SK-N-SH (cell line): Measurements from ENCODE around the gene TOR2A. TPM values are rescaled to one million over a fixed set of nuclear protein-coding genes. Genes with fewer than 3 reads are reported as not detected.

ENCODE experiments used
- CTCF ChIA-PET: fragments of 300-600, 350-600 bp; formaldehyde crosslinking; extraction: SDS; loops from one replicate; lab custom pipeline; 2021; lab: Yijun Ruan, JAX
- POLR2A ChIA-PET: fragments of 350-600 bp; sonication (Branson Sonifier 250); formaldehyde crosslinking; extraction: SDS; loops from one replicate; lab custom pipeline; 2020; ENCODE audit warnings: antibody characterized with exemption, inconsistent platforms; lab: Yijun Ruan, JAX
- DNase-seq: peaks from one replicate; pipeline ENCODE4 v3.0.0; 2012
- H2AFZ ChIP-seq: fragments of 200-600 bp; sonication (generic); 2 replicates; pipeline ENCODE4 v1.8.1; 2016; ENCODE audit warnings: antibody characterized with exemption, mild to moderate bottlenecking, low read depth
- H3F3A ChIP-seq: fragments of 200-600 bp; sonication (generic); replicated peaks from 2 replicates; pipeline ENCODE3; 2016; ENCODE audit warnings: antibody characterized with exemption, mild to moderate bottlenecking; ENCODE audit not compliant: insufficient read depth
- H3K27ac ChIP-seq, 2 experiments: fragments of 200-500 bp in 1 of 2; fragments of 200-600 bp in 1 of 2; sonication (Bioruptor generic) in 1 of 2; sonication (generic), shearing (Covaris generic) in 1 of 2; 2 replicates each; pipeline versions ENCODE4 v1.5.1 to v1.6.1; 2014 to 2016; ENCODE audit warnings: low read depth in 2 of 2, inconsistent platforms in 1 of 2, low read length in 1 of 2, mild to moderate bottlenecking in 1 of 2, mixed read lengths in 1 of 2
- H3K27me3 ChIP-seq: fragments of 200-600 bp; sonication (generic), shearing (Covaris generic); 2 replicates; pipeline ENCODE4 v1.6.1; 2016; ENCODE audit warnings: mixed run types; ENCODE audit not compliant: insufficient read depth
- H3K36me3 ChIP-seq, 2 experiments: fragments of 200-500 bp in 1 of 2; fragments of 200-600 bp in 1 of 2; sonication (Bioruptor generic) in 1 of 2; sonication (generic) in 1 of 2; replicated peaks in 1 of 2; 2 replicates each; pipeline versions ENCODE3 to v1.5.1; 2014 to 2016; ENCODE audit warnings: low read length in 1 of 2, mild to moderate bottlenecking in 1 of 2; ENCODE audit not compliant: insufficient read depth in 2 of 2, control insufficient read depth in 1 of 2
- H3K4me1 ChIP-seq, 2 experiments: fragments of 200-500 bp in 1 of 2; fragments of 200-600 bp in 1 of 2; sonication (Bioruptor generic) in 1 of 2; sonication (generic), shearing (Covaris generic) in 1 of 2; 2 replicates each; pipeline versions ENCODE4 v1.5.1 to v1.6.1; 2014 to 2016; ENCODE audit warnings: low read depth in 1 of 2, low read length in 1 of 2, mixed run types in 1 of 2; ENCODE audit not compliant: insufficient read depth in 2 of 2, control insufficient read depth in 1 of 2
- H3K4me2 ChIP-seq: fragments of 200-600 bp; sonication (generic), shearing (Covaris generic); 2 replicates; pipeline ENCODE4 v1.6.1; 2017; ENCODE audit warnings: mixed run types
- H3K4me3 ChIP-seq, 2 experiments: fragments of 200-500 bp in 1 of 2; fragments of 200-600 bp in 1 of 2; sonication (Bioruptor generic) in 1 of 2; sonication (generic), shearing (Covaris generic) in 1 of 2; 2 replicates each; pipeline versions ENCODE4 v1.5.1 to v1.8.1; 2014 to 2016; ENCODE audit warnings: low read depth in 2 of 2, inconsistent platforms in 1 of 2, low read length in 1 of 2, mild to moderate bottlenecking in 1 of 2, mixed read lengths in 1 of 2, moderate library complexity in 1 of 2
- H3K79me2 ChIP-seq: fragments of 200-600 bp; sonication (generic); 2 replicates; pipeline ENCODE4 v1.8.1; 2017; ENCODE audit warnings: mild to moderate bottlenecking; ENCODE audit not compliant: insufficient read depth
- H3K9ac ChIP-seq: fragments of 200-600 bp; sonication (generic); 2 replicates; pipeline ENCODE4 v1.6.1; 2017; ENCODE audit warnings: mixed run types
- H3K9me2 ChIP-seq: fragments of 200-600 bp; sonication (generic); 2 replicates; pipeline ENCODE4 v1.6.1; 2017; ENCODE audit warnings: mixed run types
- H3K9me3 ChIP-seq: fragments of 200-600 bp; sonication (generic); 2 replicates; pipeline ENCODE4 v1.6.1; 2017; ENCODE audit warnings: mixed run types, mild to moderate bottlenecking, moderate library complexity
- H4K20me1 ChIP-seq: fragments of 200-600 bp; sonication (generic); 2 replicates; pipeline ENCODE4 v1.6.1; 2017; ENCODE audit warnings: mild to moderate bottlenecking, mixed run types; ENCODE audit not compliant: insufficient read depth
- ELF1 ChIP-seq: IDR thresholded peaks from 2 replicates; pipeline ENCODE4 v1.4.0; 2012
- EP300 ChIP-seq, 2 experiments: IDR thresholded peaks; 2 replicates each; pipeline versions ENCODE4 v1.4.0 to v1.6.1; 2012; ENCODE audit warnings: borderline replicate concordance in 1 of 2, low read depth in 1 of 2, low read length in 1 of 2
- EZH2phosphoT487 ChIP-seq: fragments of 200-600 bp; sonication (generic); IDR thresholded peaks from 2 replicates; pipeline ENCODE4 v1.6.1; 2017; ENCODE audit warnings: low read depth, mixed run types, mild to moderate bottlenecking, antibody characterized with exemption, moderate library complexity, borderline replicate concordance
- FOSL2 ChIP-seq: IDR thresholded peaks from 2 replicates; pipeline ENCODE4 v1.4.0; 2012; ENCODE audit warnings: low read depth, mild to moderate bottlenecking, moderate library complexity, borderline replicate concordance
- JUND ChIP-seq: IDR thresholded peaks from 2 replicates; pipeline ENCODE4 v1.4.0; 2012
- MEF2A ChIP-seq: IDR thresholded peaks from 2 replicates; pipeline ENCODE4 v1.4.0; 2012; ENCODE audit warnings: low read depth, borderline replicate concordance
- MXI1 ChIP-seq: IDR thresholded peaks from 2 replicates; pipeline ENCODE4 v1.6.1; 2012; ENCODE audit warnings: mild to moderate bottlenecking, low read depth, low read length, improper control_type of control experiment
- NFIC ChIP-seq: IDR thresholded peaks from 2 replicates; pipeline ENCODE4 v1.4.0; 2012; ENCODE audit warnings: borderline replicate concordance
- POLR2AphosphoS5 ChIP-seq: IDR thresholded peaks from 2 replicates; pipeline ENCODE4 v1.6.1; 2012; ENCODE audit warnings: low read depth, low read length
- RFX5 ChIP-seq: IDR thresholded peaks from 2 replicates; pipeline ENCODE4 v1.6.1; 2012; ENCODE audit warnings: mild to moderate bottlenecking, improper control_type of control experiment, low read length
- YY1 ChIP-seq: IDR thresholded peaks from 2 replicates; pipeline ENCODE4 v1.4.0; 2012; ENCODE audit warnings: low read depth, mild to moderate bottlenecking
- WGBS: methylation state at CpG from one replicate; pipeline ENCODE4 v1.1.6; 2017; ENCODE audit warnings: low lambda C conversion rate; 5-methylcytosine and 5-hydroxymethylcytosine counted together
- polyA plus RNA-seq, 3 experiments: library from polyadenylated mRNA; depleted of rRNA; stranded (reverse); fragments of >200 nt; gene quantifications; 2 replicates each; pipeline ENCODE4 v1.2.3, GENCODE V29; 2012
- TF ChIP-seq, protein P1 (sequence below): fragments of 150-350 bp; IDR thresholded peaks from 2 replicates; pipeline ENCODE4 v1.6.1; 2016; ENCODE audit warnings: mild to moderate bottlenecking, low read depth, low read length
- TF ChIP-seq, protein P2 (sequence below): IDR thresholded peaks from 2 replicates; pipeline ENCODE4 v1.6.1; 2012; ENCODE audit warnings: mild to moderate bottlenecking, low read depth, low read length, moderate library complexity

The TOR2A gene
- polyA plus RNA-seq, 1 of the 3 experiments (the other 2 are of a cell fraction) = 17.2 TPM

DNA sequence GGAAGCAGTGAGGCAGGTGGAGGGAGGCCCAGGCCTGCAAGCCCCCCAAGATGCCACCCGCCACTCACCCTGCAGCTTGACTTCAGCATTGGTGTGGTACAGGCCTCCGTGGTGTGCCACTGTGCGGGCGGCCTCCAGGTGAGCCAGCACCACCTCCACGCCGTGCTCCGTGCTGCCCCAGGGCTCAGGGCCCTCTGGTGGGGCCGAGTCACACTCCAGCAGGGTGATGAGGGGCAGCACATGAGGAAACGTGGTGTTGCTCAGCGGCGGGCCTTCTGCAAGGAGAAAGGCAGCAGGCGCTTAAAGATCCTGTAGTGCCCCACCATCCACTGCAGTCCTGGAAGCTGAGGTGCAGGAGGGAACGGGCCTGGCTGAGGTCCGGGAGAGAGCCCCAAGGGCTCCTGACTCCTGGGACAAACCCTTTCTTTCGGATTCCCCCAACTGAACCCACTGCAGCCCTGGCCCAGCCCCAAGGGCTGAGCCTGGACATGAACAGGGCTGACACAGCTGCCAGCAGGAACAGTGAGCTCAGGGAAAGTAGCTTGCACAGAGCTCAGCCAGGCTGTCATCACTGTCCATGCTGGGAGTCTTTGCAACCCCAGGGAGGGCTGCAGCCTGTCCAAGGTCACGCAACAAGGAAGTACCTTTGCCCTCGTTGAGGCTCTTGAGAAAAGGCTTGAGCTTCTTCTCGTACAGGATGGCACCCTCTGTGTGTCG lies 4.7 kb upstream of the TOR2A start:
- no peak overlapping the region for H3K9ac ChIP-seq
- no peaks in the 10 kb centered on the region for H3F3A ChIP-seq
- no peaks in the 10 kb centered on the region for H3K79me2 ChIP-seq
- H3K36me3 ChIP-seq = no peaks in the 10 kb centered on the region
- peaks cover 0 to 3% of the 10 kb centered on the region in 2 experiments; a peak in 1 of 4 replicates for H3K4me1 ChIP-seq
- 89% methylated on average over 19 of the region's 19 CpGs for WGBS
- H3K4me2 ChIP-seq = no peak overlapping the region
- ChIA-PET CTCF (interaction anchor here (1.3 to 6.4 kb wide), 4 partner anchors 16 to 131 kb away, joined by 3 to 34 read pairs (median 6); partner anchors contain the start of gene CDK9), POLR2A (no interaction called here)
- TF ChIP-seq NFIC (no peak), ELF1 (no peak), MXI1 (no peak), YY1 (no peak), POLR2AphosphoS5 (no peak), FOSL2 (no peak), EZH2phosphoT487 (no peak), EP300 (IDR thresholded peaks at IDR 0.05; ENCODE audit: borderline replicate concordance in 1 of 2, low read depth in 1 of 2, low read length in 1 of 2) (no peak)
- TF ChIP-seq, protein P1, sequence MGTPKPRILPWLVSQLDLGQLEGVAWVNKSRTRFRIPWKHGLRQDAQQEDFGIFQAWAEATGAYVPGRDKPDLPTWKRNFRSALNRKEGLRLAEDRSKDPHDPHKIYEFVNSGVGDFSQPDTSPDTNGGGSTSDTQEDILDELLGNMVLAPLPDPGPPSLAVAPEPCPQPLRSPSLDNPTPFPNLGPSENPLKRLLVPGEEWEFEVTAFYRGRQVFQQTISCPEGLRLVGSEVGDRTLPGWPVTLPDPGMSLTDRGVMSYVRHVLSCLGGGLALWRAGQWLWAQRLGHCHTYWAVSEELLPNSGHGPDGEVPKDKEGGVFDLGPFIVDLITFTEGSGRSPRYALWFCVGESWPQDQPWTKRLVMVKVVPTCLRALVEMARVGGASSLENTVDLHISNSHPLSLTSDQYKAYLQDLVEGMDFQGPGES = no peak
- TF ChIP-seq, protein P2, sequence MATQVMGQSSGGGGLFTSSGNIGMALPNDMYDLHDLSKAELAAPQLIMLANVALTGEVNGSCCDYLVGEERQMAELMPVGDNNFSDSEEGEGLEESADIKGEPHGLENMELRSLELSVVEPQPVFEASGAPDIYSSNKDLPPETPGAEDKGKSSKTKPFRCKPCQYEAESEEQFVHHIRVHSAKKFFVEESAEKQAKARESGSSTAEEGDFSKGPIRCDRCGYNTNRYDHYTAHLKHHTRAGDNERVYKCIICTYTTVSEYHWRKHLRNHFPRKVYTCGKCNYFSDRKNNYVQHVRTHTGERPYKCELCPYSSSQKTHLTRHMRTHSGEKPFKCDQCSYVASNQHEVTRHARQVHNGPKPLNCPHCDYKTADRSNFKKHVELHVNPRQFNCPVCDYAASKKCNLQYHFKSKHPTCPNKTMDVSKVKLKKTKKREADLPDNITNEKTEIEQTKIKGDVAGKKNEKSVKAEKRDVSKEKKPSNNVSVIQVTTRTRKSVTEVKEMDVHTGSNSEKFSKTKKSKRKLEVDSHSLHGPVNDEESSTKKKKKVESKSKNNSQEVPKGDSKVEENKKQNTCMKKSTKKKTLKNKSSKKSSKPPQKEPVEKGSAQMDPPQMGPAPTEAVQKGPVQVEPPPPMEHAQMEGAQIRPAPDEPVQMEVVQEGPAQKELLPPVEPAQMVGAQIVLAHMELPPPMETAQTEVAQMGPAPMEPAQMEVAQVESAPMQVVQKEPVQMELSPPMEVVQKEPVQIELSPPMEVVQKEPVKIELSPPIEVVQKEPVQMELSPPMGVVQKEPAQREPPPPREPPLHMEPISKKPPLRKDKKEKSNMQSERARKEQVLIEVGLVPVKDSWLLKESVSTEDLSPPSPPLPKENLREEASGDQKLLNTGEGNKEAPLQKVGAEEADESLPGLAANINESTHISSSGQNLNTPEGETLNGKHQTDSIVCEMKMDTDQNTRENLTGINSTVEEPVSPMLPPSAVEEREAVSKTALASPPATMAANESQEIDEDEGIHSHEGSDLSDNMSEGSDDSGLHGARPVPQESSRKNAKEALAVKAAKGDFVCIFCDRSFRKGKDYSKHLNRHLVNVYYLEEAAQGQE = no peak
- no peaks in the 10 kb centered on the region for H3K9me2 ChIP-seq
- no peak overlapping the region for H3K4me3 ChIP-seq
- DNase-seq = no peak
- no peaks in the 10 kb centered on the region for H3K9me3 ChIP-seq
- H4K20me1 ChIP-seq = no peaks in the 10 kb centered on the region
- no peaks in the 10 kb centered on the region for H3K27me3 ChIP-seq
- H2AFZ ChIP-seq = no peak overlapping the region
- no peak overlapping the region for H3K27ac ChIP-seq

GRCh38 chr9:127738666-127739065 lies 3.6 kb upstream of the TOR2A start:
- Histone ChIP-seq H2AFZ (no peak overlapping the region), H3F3A (no peaks in the 10 kb centered on the region), H3K36me3 (no peaks in the 10 kb centered on the region), H3K9me3 (no peaks in the 10 kb centered on the region), H3K4me3 (no peak overlapping the region), H3K9me2 (no peaks in the 10 kb centered on the region), H3K27ac (no peak overlapping the region), H3K4me2 (no peak overlapping the region), H4K20me1 (no peaks in the 10 kb centered on the region), H3K9ac (no peak overlapping the region), H3K27me3 (no peaks in the 10 kb centered on the region), H3K79me2 (no peaks in the 10 kb centered on the region), H3K4me1 (peaks cover 5 to 11% of the 10 kb centered on the region in 2 experiments; a peak in 1 of 4 replicates)
- ChIA-PET CTCF (interaction anchor here (10.7 kb wide), 1 partner anchor 150 kb away, joined by 226 read pairs; no protein-coding TSS in a partner anchor), POLR2A (no interaction called here)
- WGBS = 80% methylated on average over 6 of the region's 13 CpGs
- no peak for TF ChIP-seq RFX5
- TF ChIP-seq EP300 (IDR thresholded peaks at IDR 0.05; ENCODE audit: borderline replicate concordance in 1 of 2, low read depth in 1 of 2, low read length in 1 of 2) = no peak
- no peak for TF ChIP-seq MEF2A
- no peak for TF ChIP-seq JUND
- DNase-seq = no peak
